Anterior cingulate cortex (tissue), 58 donors: ENCODE results near the gene ZFP36L1.

Source experiments
- DNase-seq, 58 donors: peaks; one replicate each; lab custom pipeline; 2025; lab: John Stamatoyannopoulos, UW

ZFP36L1 gene

GRCh38 chr14:68816943-68817430 lies 24.1 kb upstream of the ZFP36L1 start:
- no peak for DNase-seq

- DNase-seq: peak in 57 of 58 donors; percentile 26 to 95 (median 87)
These were observed 23.5 kb upstream of the ZFP36L1 start for GRCh38 chr14:68816183-68816942.

DNA sequence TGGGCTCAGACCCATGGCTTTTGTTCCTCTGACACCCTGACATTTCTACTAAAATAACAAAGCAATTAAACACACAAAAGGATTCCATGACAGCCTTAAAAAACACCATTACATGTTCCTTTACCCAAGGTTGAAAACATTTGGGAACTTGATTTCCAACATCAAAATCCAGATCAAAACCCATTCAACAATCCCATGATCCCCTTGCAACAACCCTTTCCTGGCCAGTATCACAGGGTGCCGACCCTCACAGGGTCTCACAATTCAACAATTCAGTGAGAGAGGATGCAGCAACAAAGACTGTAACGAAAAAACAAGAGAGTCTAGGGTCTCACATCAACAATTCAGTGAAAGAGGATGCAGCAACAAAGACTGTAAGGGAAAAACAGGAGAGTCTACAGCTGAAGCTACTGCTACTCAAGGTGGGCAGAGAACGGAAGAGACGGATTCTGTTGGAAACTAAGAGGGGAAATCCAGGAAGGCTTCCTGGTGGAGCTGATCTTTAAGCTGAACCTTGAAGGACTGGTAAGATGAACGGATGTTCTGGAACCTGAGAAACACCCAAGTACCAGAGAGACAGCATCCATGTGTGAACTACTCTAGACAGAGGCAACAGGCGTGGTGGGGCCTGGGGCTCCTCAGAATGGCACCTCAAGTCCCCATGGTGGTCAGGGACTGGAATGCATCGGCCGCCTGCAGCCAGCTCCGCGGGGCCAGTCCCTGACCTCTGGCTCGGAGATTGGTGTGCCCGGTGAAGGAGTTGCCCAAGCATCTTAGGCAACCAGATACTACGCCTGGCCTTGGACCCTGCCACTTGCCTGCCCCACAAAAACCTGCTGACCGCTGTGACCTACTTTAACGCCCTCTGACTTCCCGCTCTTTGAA lies 22.7 kb upstream of the ZFP36L1 start:
- no peak for DNase-seq

DNA sequence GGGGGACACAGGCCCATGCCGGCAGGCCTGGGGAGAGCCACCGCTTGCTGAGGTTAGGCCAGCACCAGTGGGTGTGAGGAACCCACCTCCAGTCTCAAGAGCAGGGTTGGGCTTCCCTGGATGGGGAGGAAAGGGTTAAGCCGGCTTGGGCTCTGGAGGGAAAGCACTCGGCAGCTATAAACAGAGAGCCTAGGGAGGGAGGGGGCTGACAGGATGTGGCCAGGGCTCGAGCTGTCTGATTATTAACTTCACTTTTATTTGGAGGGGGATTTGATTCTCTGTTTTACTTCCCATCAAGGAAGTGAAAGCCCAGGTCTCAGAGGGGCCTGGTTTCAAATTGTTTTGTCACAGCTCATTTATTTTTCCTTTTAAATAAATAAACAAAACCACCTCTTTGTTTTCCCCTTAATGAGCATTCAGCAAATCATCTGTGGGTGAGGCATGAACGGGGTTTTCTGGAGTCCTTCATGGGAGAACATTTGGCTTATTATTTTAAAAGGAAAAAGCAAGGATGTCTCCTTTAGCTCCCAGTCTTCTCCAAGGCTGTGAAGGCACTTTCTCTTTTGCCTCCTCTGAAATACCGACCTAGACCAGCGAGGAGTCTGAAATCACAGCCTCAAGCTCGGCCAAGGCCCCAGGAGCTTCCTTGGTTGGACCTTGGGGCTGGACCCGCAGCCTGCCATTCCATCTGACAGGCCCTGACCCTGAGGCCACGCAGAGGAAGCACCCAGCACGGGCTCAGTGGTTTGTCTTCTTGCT lies 21.9 kb upstream of the ZFP36L1 start:
- DNase-seq: peak in 18 of 58 donors; percentile 11 to 54 (median 26)

DNA sequence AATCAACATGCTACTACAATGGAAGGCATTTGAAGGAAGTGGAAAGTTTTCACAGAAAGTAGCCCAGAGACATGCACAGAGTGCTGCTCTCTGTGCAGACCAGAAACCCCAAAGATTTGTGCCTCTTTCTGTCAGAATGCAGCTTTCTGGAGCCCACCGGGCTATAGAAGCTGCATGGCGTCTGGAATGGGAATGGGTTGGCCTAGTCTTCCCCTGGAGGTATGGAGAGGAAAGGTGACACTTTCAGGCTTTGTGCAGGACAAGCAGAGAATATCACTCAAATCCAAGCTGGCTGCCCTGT lies 21.3 kb upstream of the ZFP36L1 start:
- DNase-seq: no peak

DNA sequence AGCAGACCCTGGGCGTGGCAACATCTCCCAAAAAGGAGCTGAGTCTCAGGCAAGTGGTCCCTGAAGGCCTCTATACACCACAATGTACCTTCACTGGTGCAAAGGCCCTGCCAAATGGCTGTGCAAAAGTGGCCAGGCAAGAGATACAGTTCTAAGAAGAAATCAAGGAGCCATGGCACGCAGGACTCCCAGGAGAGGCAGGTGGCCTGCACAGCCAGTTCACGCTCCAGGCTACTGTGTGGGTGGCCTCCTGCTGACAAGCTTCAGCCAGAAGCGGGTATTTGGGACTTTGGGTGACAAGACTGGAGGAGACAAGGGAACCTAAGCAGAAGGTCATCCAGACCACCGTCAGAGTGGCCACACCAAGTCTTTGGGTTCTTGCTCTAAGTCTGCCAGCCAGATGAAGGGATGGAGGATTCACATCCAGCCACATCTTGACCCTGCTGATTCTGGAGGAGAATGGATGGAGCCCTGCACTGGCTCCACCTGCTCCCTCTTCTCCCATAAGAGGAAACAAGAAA lies 20.5 kb upstream of the ZFP36L1 start:
- DNase-seq: no peak

DNA sequence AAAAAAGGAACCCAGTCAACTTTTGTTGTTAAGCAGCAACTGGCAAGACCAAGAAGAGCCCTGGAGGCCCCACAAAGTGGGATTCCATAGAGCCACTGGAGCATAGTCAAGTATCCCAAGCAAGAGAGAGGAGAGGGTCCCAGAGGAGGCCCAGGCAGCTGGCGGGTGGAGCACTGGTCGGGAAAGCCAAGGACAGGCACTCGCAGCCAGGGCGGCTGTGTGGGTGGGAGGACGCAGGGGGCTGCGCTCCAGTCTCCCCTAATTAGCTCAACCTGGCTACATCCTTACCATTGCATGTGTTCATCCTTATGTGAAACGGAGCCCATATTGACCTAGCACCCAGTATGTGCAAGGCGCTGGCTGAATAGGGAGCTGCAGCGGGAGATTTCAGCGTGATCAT lies 18.3 kb upstream of the ZFP36L1 start:
- DNase-seq: peak in 1 of 58 donors; percentile 67

GRCh38 chr14:68810173-68811153 lies 17.6 kb upstream of the ZFP36L1 start:
- DNase-seq: peak in 1 of 58 donors; percentile 67

GRCh38 chr14:68809524-68809923 lies 16.7 kb upstream of the ZFP36L1 start:
- DNase-seq: no peak

GRCh38 chr14:68808696-68809480 lies 16.0 kb upstream of the ZFP36L1 start:
- DNase-seq: no peak

GRCh38 chr14:68807987-68808386 lies 15.1 kb upstream of the ZFP36L1 start:
- no peak for DNase-seq

DNA sequence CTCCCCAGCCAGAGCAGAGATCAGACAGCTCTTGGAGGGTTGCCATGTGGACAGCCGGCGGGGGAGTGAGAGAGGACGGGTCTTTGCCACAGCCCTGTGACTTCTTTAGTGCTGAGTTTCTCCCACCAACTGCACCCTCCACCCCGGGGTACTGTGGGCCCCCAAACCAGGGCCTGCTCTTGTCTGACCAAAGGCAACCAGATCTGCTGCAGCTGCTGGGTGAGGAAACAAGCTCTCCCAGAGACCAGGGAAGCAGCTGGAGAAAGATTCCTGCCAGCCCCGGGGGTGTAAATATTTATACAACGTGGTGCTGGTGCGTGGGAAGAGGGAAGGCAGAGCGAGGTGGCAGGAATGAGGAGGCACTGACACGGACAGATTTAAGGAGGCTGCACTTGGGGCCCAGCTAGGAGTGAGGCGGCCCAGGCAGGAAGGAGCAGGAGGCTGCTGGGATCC lies 14.3 kb upstream of the ZFP36L1 start:
- peak in 7 of 58 donors; percentile 11 to 42 (median 30) for DNase-seq

- DNase-seq: no peak
These were observed 13.8 kb upstream of the ZFP36L1 start for GRCh38 chr14:68806526-68807147.

- no peak for DNase-seq
These were observed 12.5 kb upstream of the ZFP36L1 start for GRCh38 chr14:68805414-68805813.

DNA sequence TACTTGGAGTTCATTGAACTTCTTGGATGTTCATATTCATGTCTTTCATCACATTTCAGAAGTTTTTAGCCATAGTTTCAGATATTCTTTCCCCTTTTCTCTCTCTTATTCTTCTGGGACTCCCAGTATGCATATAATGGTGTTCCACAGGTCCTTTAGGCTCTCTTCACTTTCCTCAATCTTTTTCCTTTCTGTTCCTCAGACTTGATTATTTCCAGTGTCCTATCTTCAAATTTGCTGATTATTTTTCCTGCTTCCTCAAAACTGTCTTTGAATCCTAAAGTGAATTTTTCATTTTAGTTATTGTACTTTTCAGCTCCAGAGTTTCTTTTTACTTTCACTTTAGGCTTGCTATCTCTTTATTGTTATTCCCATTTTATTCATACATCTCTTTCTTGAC lies 8.8 kb upstream of the ZFP36L1 start:
- DNase-seq: no peak

DNA sequence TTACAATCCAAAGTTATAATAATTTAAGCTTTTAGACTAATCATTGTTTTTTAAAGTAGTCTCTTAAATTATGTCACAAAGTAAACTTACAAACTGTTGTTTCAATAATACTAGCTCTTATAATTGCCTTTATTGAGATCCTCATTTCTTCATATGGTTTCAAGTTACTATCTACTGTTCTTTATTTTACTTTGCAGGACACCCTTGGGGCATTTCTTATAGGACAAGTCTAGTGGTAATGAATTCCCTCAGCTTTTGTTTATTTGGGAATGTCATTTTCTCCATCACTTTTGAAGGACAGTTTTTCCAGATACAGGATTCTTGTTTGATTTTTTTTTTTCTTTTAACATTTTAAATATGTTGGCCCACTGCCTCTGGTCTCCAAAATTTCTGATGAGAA lies 8.1 kb upstream of the ZFP36L1 start:
- no peak for DNase-seq

- no peak for DNase-seq
These were observed 7.5 kb upstream of the ZFP36L1 start for GRCh38 chr14:68800390-68800789.

DNA sequence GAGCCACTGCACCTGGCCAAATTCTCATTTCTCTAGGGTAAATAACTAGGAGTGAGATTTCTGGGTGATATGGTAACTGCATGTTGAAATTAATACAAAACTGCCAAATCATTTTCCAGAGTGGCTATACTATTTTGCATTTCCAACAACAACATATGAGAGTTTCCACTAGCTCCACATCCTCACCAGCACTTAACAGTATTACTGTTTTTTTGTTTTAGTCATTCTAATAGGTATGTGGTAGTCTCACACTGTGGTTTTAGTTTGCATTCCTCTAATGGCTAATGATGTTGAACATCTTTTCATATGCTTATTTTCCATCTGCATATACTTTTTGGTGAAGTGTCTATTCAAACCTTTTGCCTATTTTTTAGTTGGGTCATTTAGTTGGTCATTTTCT lies 5.8 kb upstream of the ZFP36L1 start:
- DNase-seq: no peak
